ENCODE data around the gene TMX2. TPM values are rescaled to one million over a fixed set of nuclear protein-coding genes. Genes with fewer than 3 reads are reported as not detected.

The TMX2 gene
- polyA plus RNA-seq, 1 donor (not counting 4 experiments of a cell fraction or from before 2014, with no cell fraction given), result 92.8 TPM

DNA sequence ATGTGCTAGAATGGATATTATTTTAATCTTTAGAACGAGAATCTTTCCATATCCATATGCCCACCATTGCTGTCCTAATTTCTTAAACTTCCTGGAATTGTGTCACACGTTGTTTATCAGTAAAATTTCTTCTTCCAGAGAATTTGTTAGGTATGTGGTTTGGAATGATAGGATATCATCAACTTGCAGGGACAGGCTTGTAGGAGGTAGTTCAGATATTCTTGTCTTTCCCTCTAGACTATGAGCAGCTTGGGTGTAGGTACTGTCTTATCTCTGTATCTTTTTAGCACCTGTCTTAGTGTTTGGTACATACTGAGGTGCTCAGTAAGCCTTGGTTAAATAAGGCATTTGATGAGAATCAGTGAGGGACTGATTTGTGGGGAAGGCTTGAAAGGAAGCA lies 52.6 kb downstream of the TMX2 start:
- DNase-seq (ENCODE audit: low read depth, low spot score) (no peak), FAIRE-seq (no peak)
- Histone ChIP-seq H3K9me3 (ENCODE audit: control insufficient read depth, low read depth, low read length) (no peaks in the 10 kb centered on the region), H3K9ac (ENCODE audit: control insufficient read depth, extremely low read depth, insufficient read depth, low read length) (peak overlapping the region; percentile 99), H4K20me1 (ENCODE audit: control insufficient read depth, extremely low read depth, insufficient read depth, low read length) (peaks cover 25% of the 10 kb centered on the region), H3K36me3 (ENCODE audit: control insufficient read depth in 2 of 2, extremely low read depth in 1 of 2, insufficient read depth in 2 of 2, low read length in 2 of 2) (peaks cover 0 to 3% of the 10 kb centered on the region in 2 experiments), H2AFZ (ENCODE audit: control insufficient read depth, low read length) (no peak overlapping the region), H3K27ac (ENCODE audit: control insufficient read depth, insufficient read depth, low read length) (peak overlapping the region; percentile 100), H3K9me1 (ENCODE audit: control insufficient read depth, extremely low read depth, insufficient read depth, low read length) (no peaks in the 10 kb centered on the region), H3K4me2 (ENCODE audit: control insufficient read depth, extremely low read depth, insufficient read depth, low read depth, low read length) (peak overlapping the region; percentile 74), H3K4me3 (ENCODE audit: control insufficient read depth in 2 of 3, extremely low read depth in 1 of 3, insufficient read depth in 2 of 3, low read depth in 1 of 3, low read length in 3 of 3) (peak overlapping the region; percentile 63 to 100 (median 99)), H3K79me2 (ENCODE audit: control insufficient read depth, insufficient read depth, low read length) (peaks cover 80% of the 10 kb centered on the region), H3K27me3 (ENCODE audit: control insufficient read depth, extremely low read depth, insufficient read depth, low read length) (no peaks in the 10 kb centered on the region), H3K4me1 (ENCODE audit: control insufficient read depth, extremely low read depth, insufficient read depth, low read length) (peaks cover 29% of the 10 kb centered on the region)
- no peak for TF ChIP-seq EZH2 (IDR thresholded peaks at IDR 0.05; ENCODE audit: low read length)
- TF ChIP-seq, protein P1, sequence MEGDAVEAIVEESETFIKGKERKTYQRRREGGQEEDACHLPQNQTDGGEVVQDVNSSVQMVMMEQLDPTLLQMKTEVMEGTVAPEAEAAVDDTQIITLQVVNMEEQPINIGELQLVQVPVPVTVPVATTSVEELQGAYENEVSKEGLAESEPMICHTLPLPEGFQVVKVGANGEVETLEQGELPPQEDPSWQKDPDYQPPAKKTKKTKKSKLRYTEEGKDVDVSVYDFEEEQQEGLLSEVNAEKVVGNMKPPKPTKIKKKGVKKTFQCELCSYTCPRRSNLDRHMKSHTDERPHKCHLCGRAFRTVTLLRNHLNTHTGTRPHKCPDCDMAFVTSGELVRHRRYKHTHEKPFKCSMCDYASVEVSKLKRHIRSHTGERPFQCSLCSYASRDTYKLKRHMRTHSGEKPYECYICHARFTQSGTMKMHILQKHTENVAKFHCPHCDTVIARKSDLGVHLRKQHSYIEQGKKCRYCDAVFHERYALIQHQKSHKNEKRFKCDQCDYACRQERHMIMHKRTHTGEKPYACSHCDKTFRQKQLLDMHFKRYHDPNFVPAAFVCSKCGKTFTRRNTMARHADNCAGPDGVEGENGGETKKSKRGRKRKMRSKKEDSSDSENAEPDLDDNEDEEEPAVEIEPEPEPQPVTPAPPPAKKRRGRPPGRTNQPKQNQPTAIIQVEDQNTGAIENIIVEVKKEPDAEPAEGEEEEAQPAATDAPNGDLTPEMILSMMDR (optimal IDR thresholded peaks at IDR 0.05 in 1 of 3, IDR thresholded peaks at IDR 0.05 in 1 of 3, conservative IDR thresholded peaks at IDR 0.05 in 1 of 3; ENCODE audit: extremely low read depth in 1 of 3, insufficient read depth in 2 of 3, low read length in 3 of 3), result no peak
- dilution Hi-C loops (cut with MboI; ENCODE audit: extremely low pct_ligation_motif_present, low sequenced_read_pairs), result no loop called here

DNA sequence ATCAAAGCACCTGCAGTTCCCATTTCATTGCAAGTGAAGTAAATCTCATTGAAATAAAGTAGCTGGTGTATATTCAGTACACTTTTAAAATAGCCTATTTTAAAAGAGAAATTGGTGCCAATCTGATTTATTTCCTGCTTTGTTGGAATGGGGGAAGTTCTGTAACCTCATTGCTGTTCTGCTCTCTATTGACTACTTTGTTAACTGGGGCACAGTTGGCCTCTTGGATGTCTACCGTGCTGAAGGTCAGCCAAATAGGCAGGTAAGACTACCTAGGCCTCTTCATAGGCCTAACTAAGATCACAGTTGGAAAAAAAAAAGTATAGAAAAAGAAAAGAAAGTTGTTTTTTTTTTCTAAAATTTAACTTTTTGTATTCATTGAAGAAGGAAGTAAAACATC lies 58.4 kb downstream of the TMX2 start:
- Histone ChIP-seq H3K9me3 (ENCODE audit: control insufficient read depth, low read depth, low read length) (no peaks in the 10 kb centered on the region), H3K4me2 (ENCODE audit: control insufficient read depth, extremely low read depth, insufficient read depth, low read depth, low read length) (no peak overlapping the region), H4K20me1 (ENCODE audit: control insufficient read depth, extremely low read depth, insufficient read depth, low read length) (peaks cover 36% of the 10 kb centered on the region), H3K27ac (ENCODE audit: control insufficient read depth, insufficient read depth, low read length) (no peak overlapping the region), H3K9ac (ENCODE audit: control insufficient read depth, extremely low read depth, insufficient read depth, low read length) (no peak overlapping the region), H3K27me3 (ENCODE audit: control insufficient read depth, extremely low read depth, insufficient read depth, low read length) (no peaks in the 10 kb centered on the region), H3K79me2 (ENCODE audit: control insufficient read depth, insufficient read depth, low read length) (peaks cover 96% of the 10 kb centered on the region), H3K36me3 (ENCODE audit: control insufficient read depth in 2 of 2, extremely low read depth in 1 of 2, insufficient read depth in 2 of 2, low read length in 2 of 2) (peaks cover 0 to 3% of the 10 kb centered on the region in 2 experiments), H2AFZ (ENCODE audit: control insufficient read depth, low read length) (no peak overlapping the region), H3K4me1 (ENCODE audit: control insufficient read depth, extremely low read depth, insufficient read depth, low read length) (peaks cover 40% of the 10 kb centered on the region), H3K4me3 (ENCODE audit: control insufficient read depth in 2 of 3, extremely low read depth in 1 of 3, insufficient read depth in 2 of 3, low read depth in 1 of 3, low read length in 3 of 3) (no peak overlapping the region), H3K9me1 (ENCODE audit: control insufficient read depth, extremely low read depth, insufficient read depth, low read length) (peaks cover 6% of the 10 kb centered on the region)
- no peak for DNase-seq (ENCODE audit: low read depth, low spot score)
- TF ChIP-seq, protein P1 (optimal IDR thresholded peaks at IDR 0.05 in 1 of 3, IDR thresholded peaks at IDR 0.05 in 1 of 3, conservative IDR thresholded peaks at IDR 0.05 in 1 of 3; ENCODE audit: extremely low read depth in 1 of 3, insufficient read depth in 2 of 3, low read length in 3 of 3), result no peak
- no peak for TF ChIP-seq EZH2 (IDR thresholded peaks at IDR 0.05; ENCODE audit: low read length)
- no peak for FAIRE-seq
- dilution Hi-C loops (cut with MboI; ENCODE audit: extremely low pct_ligation_motif_present, low sequenced_read_pairs), result no loop called here

All from keratinocyte (primary cell).